PC-3 (cell line): ENCODE data around the gene EIF5AL1.

ENCODE experiments used
- EZH2 ChIP-seq: fragments of 300-600 bp; sonication (generic); IDR thresholded peaks from one replicate; pipeline ENCODE4 v1.6.1; 2017; ENCODE audit warnings: antibody characterized with exemption, mild to moderate bottlenecking, low read length; ENCODE audit not compliant: unreplicated experiment
- TF ChIP-seq, protein P1 (sequence below): fragments of 300-600 bp; sonication (generic); conservative IDR thresholded peaks from 2 replicates; pipeline ENCODE4 v1.5.1; 2017; ENCODE audit warnings: antibody characterized with exemption, low read depth, mild to moderate bottlenecking, low read length

DNA sequence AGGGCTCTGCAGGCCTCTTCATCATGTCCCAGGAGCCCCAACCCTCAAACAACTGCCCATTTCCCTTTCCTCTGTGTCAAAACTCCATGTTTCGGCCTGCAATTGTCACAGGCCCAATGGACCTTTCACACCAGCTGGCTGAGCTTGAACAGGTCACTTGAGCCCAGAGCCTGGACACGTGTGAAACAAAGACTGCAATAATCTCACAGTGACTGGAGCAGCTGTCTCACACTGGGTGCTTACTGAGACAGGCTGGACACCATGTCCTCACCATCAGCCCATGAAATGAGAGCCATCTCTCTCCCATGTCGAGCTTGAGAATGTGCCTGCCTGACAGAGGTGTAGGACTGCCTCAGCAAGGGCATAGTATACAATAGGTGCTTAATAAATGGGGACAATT is 19.5 kb upstream of the EIF5AL1 start:
- TF ChIP-seq EZH2, result no peak
- TF ChIP-seq, protein P1, sequence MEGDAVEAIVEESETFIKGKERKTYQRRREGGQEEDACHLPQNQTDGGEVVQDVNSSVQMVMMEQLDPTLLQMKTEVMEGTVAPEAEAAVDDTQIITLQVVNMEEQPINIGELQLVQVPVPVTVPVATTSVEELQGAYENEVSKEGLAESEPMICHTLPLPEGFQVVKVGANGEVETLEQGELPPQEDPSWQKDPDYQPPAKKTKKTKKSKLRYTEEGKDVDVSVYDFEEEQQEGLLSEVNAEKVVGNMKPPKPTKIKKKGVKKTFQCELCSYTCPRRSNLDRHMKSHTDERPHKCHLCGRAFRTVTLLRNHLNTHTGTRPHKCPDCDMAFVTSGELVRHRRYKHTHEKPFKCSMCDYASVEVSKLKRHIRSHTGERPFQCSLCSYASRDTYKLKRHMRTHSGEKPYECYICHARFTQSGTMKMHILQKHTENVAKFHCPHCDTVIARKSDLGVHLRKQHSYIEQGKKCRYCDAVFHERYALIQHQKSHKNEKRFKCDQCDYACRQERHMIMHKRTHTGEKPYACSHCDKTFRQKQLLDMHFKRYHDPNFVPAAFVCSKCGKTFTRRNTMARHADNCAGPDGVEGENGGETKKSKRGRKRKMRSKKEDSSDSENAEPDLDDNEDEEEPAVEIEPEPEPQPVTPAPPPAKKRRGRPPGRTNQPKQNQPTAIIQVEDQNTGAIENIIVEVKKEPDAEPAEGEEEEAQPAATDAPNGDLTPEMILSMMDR, result no peak
